SKM-1 (cell line): ENCODE measurements around the gene CT47A7.
"Not testable (repeated sequence)": the region's sequence is repeated elsewhere in the genome, so short reads cannot be mapped to it uniquely, and the experiment has no call there.

Source experiments
- DNase-seq: peaks from one replicate; lab custom pipeline; 2025; ENCODE audit not compliant: unreplicated experiment; lab: John Stamatoyannopoulos, UW

Gene CT47A7

GRCh38 chrX:120956500-120956899 is at the start of gene CT47A7:
Gene CT47A7 (minus strand): TSS chrX:120956600. CDS start chrX:120956345, 255 bp downstream.
- not testable (repeated sequence) for DNase-seq

GRCh38 chrX:121000589-121000988 is 44.2 kb upstream of the CT47A7 start:
- no peak for DNase-seq

- no peak for DNase-seq
These were observed 43.0 kb upstream of the CT47A7 start for GRCh38 chrX:120999413-120999812.

- not testable (repeated sequence) for DNase-seq
These were observed 29.3 kb upstream of the CT47A7 start, which contains the start of gene CT47A1 for GRCh38 chrX:120985660-120986059. Gene CT47A1 (minus strand): TSS chrX:120985760. CDS start chrX:120985529, 231 bp downstream.
